GM18520 (cell line): ENCODE results near the gene TANGO2.
A peak's percentile ranks its signal among the peaks of the same experiment; 100 is the strongest.

Source experiments
- ATAC-seq: cut with Tn5 transposase; IDR thresholded peaks from one replicate; pipeline ENCODE4 v1.9.1; 2021; ENCODE audit not compliant: unreplicated experiment

Gene TANGO2

GRCh38 chr22:20020533-20021195 lies at the start of gene TANGO2:
TANGO2 (plus strand) TSS chr22:20021110; CDS start chr22:20036799, 15,689 bp downstream.
- peak; percentile 76 for ATAC-seq

GRCh38 chr22:19971276-19972124 lies 49.4 kb upstream of the TANGO2 start:
- no peak for ATAC-seq

- ATAC-seq, result no peak
Observed at GRCh38 chr22:19972251-19972650, 48.7 kb upstream of the TANGO2 start.

- no peak for ATAC-seq
Observed at GRCh38 chr22:19972652-19973550, 48.0 kb upstream of the TANGO2 start.

GRCh38 chr22:19973551-19974267 lies 47.2 kb upstream of the TANGO2 start:
- ATAC-seq, result no peak

DNA sequence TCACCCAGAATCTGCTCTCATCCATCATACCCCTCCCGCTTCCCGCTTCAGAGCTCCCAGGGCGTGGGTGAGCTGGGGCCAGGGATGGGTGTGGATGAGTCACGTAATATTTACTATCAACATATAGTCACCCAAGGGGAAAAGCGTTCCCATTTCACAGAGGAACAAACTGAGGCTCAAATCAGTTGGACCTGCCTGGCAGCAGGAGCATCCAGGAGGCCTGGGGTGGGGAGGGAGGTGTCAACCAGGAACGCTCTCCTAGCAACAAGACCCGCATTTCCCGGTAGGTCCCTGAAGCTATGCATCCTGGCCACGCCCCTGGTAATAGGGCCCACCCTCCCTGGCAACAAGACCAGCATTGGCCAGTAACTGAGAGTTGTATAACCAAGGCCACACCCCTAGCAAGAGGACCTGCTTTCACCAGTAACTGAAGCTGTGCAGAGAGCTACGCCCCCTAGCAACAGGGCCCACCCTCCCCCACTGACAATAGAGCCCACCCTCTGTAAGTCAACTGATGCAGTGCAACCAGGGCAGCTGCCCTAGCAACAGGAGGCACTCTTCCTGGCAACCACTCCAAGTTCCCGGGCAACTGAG lies 46.5 kb upstream of the TANGO2 start:
- no peak for ATAC-seq

DNA sequence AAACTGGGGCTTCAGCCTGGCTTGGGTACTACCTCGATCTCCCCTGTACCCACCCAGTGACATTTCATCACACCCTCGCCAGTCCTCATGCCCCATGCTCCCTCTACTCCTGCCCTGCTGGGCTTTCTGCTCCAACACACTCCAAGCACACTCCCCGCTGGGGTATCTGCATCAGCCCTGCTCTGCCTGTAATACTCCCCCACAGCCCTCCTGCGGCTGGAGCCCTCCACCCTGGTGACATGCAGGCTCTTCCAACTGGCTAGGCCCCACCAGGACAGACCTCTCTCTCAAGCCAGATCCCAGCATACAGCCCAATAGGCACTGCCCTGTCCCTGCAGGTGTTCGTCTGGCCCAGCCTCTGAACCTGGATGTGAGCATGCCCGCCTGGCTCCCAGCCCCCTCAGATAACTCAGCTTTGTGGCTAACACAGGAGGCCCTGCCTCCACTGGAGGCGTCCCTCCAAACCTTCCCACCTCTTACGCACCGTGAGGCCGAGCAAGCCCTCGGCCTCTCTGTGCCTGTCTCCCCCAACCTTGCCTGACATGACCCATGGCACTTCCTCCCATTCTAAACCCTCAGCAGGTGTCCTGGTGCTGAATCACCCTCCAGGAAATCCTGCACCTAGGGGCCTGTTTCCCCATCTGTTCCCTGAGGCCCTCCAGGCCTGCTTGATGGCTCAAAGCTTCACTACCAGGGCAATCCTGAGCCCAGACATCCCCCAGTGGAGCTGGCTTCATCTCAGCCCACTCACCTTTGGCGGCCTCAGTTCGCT lies 45.8 kb upstream of the TANGO2 start:
- no peak for ATAC-seq

DNA sequence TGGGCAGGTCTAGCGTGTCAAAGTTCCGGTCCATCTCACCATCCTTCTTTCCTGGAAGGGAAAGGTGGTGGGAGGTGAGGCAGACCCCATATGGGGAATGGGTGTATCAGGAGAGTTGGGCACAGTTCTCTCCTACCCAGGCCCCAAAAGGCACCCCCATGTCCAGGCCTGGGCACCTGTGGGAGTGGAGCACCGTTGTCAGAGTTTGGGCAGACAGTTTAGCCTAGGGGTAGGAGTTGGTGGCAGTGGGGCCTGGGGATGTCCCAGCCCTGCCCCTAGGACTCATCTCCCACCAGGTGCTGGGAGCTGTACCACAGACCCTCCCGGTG lies 45.2 kb upstream of the TANGO2 start:
- no peak for ATAC-seq

DNA sequence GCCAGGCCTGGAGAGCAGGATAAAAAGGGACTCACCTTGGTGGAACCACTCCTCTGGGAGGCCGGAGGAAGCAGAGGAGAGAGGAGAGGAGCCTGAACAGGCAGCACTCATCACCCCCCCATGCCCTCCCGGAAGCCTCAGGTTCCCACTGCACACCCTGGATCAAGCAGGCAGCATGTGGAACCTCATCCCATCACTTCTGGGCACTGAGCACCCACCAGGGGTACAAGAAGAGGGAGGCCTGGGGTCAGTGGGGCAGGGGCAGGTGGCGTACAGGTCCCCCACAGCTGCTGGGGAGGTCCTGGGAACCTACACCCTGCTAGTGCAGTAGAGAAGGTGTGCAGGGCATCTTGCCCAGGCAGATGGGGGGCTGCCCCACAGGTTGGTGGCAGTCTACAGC lies 44.2 kb upstream of the TANGO2 start:
- ATAC-seq, result no peak

- no peak for ATAC-seq
Observed at GRCh38 chr22:19977296-19978243, 43.3 kb upstream of the TANGO2 start.

DNA sequence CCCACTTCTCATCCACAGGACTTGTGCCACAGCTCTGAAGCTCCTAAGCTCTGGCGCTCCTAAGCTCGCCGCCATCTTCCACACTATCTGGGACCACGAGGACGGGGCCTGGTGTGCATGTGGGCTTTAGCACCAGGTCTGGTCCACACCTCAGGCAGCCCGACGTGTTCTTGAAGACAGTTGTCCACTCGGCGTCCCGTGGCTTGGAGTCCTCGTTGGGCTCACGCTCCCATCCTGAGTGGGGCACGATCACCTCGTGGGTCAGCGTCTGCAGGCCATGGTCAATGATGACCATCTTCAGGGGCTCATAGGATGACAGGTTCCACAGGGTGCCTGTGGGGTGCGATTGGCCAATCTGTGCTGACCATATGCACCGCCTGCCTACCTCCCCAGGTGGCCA lies 42.2 kb upstream of the TANGO2 start:
- no peak for ATAC-seq

DNA sequence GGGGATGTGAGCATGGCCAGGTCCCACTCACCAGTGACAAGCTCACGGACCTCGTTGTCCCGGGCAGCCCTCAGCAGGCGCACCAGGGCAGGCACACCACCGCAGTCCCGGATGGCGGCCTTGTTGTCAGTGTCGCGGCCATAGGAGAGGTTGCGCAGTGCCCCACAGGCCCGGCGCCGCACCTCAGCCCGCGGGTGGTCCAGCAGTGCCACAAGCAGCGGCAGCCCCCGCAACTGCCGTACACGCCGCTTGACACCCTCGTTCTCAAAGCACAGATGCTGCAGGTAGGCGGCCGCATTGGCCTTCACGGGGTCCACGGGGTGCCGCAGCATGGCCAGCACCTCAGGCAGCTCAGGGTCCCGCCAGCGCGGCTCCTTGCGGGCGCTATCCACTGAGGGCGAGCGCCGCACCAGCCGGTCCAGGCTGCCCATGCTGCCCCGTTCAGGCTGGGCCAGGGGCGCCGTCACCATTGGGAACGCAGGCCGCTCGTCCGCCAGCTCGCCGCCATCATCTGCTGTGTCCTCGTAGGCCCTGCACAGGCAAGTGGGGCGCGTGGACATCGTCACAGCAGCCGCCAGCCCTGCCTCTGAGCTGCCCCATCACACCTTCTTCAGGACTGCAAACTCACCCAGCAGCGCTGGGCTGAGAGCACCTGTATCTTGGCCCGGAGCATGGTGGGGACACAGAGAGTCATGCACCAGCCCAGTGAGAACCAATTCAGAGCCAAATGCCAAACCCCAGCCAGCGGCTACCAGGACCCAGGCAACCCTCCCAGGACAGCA lies 41.0 kb upstream of the TANGO2 start:
- ATAC-seq, result no peak

GRCh38 chr22:19980766-19981165 lies 40.1 kb upstream of the TANGO2 start:
- no peak for ATAC-seq

DNA sequence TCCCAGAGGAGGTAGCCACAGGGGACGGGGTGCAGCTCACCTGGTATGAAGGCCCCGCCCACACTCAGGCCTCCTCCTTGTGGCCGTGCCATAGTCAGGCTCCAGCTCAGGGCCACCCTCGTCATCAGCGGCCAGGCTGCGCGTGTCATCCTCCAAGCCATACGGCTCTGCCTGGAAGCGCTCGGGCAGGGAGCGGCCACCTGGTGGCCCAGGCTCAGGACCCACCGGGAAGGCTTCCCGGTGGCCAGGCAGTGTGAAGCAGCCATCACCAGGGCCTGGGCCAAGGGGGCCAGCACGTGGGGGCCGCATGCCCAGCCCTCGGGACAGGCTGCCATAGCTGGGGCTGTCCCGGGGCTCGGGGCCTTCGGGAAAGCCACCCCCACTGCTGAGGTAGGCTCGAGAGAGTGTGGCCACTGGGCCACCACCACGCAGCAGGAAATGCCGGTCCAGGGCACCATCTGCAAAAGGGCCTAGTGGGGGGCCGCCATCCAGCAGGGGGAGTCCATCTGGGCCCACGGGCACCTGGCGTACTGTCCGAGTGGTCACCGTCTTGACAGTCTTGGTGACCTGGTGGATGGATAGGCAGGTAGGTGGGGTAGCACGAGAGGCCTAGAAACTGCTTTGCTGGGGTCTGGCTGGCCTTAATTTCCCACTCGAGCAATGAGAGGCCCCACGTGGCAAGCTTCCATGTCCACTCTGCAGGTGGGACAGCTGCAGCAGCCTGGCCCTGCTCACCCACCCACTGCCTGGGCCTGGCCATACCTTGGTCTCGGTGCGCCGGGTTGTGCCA lies 39.5 kb upstream of the TANGO2 start:
- ATAC-seq, result no peak

- ATAC-seq, result no peak
Observed at GRCh38 chr22:19981961-19982920, 38.7 kb upstream of the TANGO2 start.

- no peak for ATAC-seq
Observed at GRCh38 chr22:19982991-19983578, 37.8 kb upstream of the TANGO2 start.
